Activated naive CD4-positive, alpha-beta T cell treated with anti-CD3 and anti-CD28 coated beads, Interleukin-2, amount 10 ng/mL, durations not matched to agents 7 days and 5 days (primary cell): Measurements from ENCODE around the gene SHISA7.

Experiments
- CTCF ChIA-PET: fragments of 350-600 bp; sonication (Branson Sonifier 250); formaldehyde crosslinking; loops from one replicate; lab custom pipeline; 2021; ENCODE audit warnings: antibody characterized with exemption; lab: Charles Lee
- DNase-seq: peaks from one replicate; pipeline ENCODE4 v3.0.0-alpha.2; 2020
- H3K27ac Mint-ChIP-seq: one replicate; pipeline ENCODE4 v1.8.0; 2021; ENCODE audit warnings: mild to moderate bottlenecking, moderate library complexity, mixed read lengths
- H3K27me3 Mint-ChIP-seq: one replicate; pipeline ENCODE4 v1.8.0; 2021; ENCODE audit warnings: mild to moderate bottlenecking, mixed read lengths
- H3K36me3 Mint-ChIP-seq: one replicate; pipeline ENCODE4 v1.8.0; 2021; ENCODE audit warnings: mixed read lengths
- H3K4me1 Mint-ChIP-seq: one replicate; pipeline ENCODE4 v1.8.0; 2021; ENCODE audit warnings: mixed read lengths
- H3K4me3 Mint-ChIP-seq: one replicate; pipeline ENCODE4 v1.8.0; 2021; ENCODE audit warnings: mild to moderate bottlenecking, moderate library complexity, mixed read lengths
- H3K9me3 Mint-ChIP-seq: one replicate; pipeline ENCODE4 v1.8.0; 2021; ENCODE audit warnings: mixed read lengths

Gene SHISA7

GRCh38 chr19:55463583-55464031 lies 20.5 kb upstream of the SHISA7 start:
- Mint-ChIP-seq H3K4me3 (no peak overlapping the region), H3K27ac (no peak overlapping the region), H3K36me3 (no peaks in the 10 kb centered on the region), H3K4me1 (peaks cover 26% of the 10 kb centered on the region), H3K27me3 (peaks cover 27% of the 10 kb centered on the region), H3K9me3 (no peaks in the 10 kb centered on the region)
- no peak for DNase-seq
- CTCF ChIA-PET, result no interaction called here

GRCh38 chr19:55462722-55463121 lies 19.6 kb upstream of the SHISA7 start:
- DNase-seq, result no peak
- CTCF ChIA-PET, result no interaction called here
- H3K9me3 Mint-ChIP-seq, result no peaks in the 10 kb centered on the region
- peak overlapping the region; percentile 85 for H3K27ac Mint-ChIP-seq
- H3K4me1 Mint-ChIP-seq, result peaks cover 23% of the 10 kb centered on the region
- peaks cover 22% of the 10 kb centered on the region for H3K27me3 Mint-ChIP-seq
- no peaks in the 10 kb centered on the region for H3K36me3 Mint-ChIP-seq
- H3K4me3 Mint-ChIP-seq, result peak overlapping the region; percentile 74

GRCh38 chr19:55461974-55462626 lies 19.0 kb upstream of the SHISA7 start:
- CTCF ChIA-PET, result interaction anchor here (0.7 to 1.1 kb wide), 4 partner anchors 30 to 170 kb away, joined by 3 to 7 read pairs (median 3); no protein-coding TSS in a partner anchor
- peak overlapping the region; percentile 85 for H3K27ac Mint-ChIP-seq
- H3K27me3 Mint-ChIP-seq, result peaks cover 22% of the 10 kb centered on the region
- no peaks in the 10 kb centered on the region for H3K36me3 Mint-ChIP-seq
- peak overlapping the region; percentile 74 for H3K4me3 Mint-ChIP-seq
- peaks cover 23% of the 10 kb centered on the region for H3K4me1 Mint-ChIP-seq
- DNase-seq, result no peak
- H3K9me3 Mint-ChIP-seq, result no peaks in the 10 kb centered on the region

- H3K9me3 Mint-ChIP-seq, result no peaks in the 10 kb centered on the region
- H3K4me1 Mint-ChIP-seq, result peaks cover 23% of the 10 kb centered on the region
- peak within 1 kb of the TSS; percentile 74 for H3K4me3 Mint-ChIP-seq
- CTCF ChIA-PET, result interaction anchor here (0.7 to 1.1 kb wide), 4 partner anchors 31 to 171 kb away, joined by 3 to 7 read pairs (median 3); no protein-coding TSS in a partner anchor
- peak within 1 kb of the TSS; percentile 85 for H3K27ac Mint-ChIP-seq
- peaks cover 22% of the 10 kb centered on the region for H3K27me3 Mint-ChIP-seq
- H3K36me3 Mint-ChIP-seq, result no peaks in the 10 kb centered on the region
- peak; percentile 100 for DNase-seq
Observed at GRCh38 chr19:55461259-55461973, 18.3 kb upstream of the SHISA7 start, which contains the start of gene ISOC2. ISOC2 (minus strand) TSS chr19:55461642; CDS start chr19:55456486, 5,156 bp downstream.

- Mint-ChIP-seq H3K36me3 (no peaks in the 10 kb centered on the region), H3K9me3 (no peaks in the 10 kb centered on the region), H3K4me3 (peak overlapping the region; percentile 74), H3K27ac (peak overlapping the region; percentile 68), H3K4me1 (peaks cover 23% of the 10 kb centered on the region), H3K27me3 (peaks cover 22% of the 10 kb centered on the region)
- CTCF ChIA-PET, result interaction anchor here (2.2 kb wide), 1 partner anchor 43 kb away, joined by 6 read pairs; no protein-coding TSS in a partner anchor
- DNase-seq, result peak; percentile 62
Observed at GRCh38 chr19:55460670-55461258, 17.7 kb upstream of the SHISA7 start.

GRCh38 chr19:55459950-55460657 lies 17.0 kb upstream of the SHISA7 start:
- H3K27ac Mint-ChIP-seq, result no peak overlapping the region
- DNase-seq, result no peak
- H3K4me1 Mint-ChIP-seq, result peaks cover 23% of the 10 kb centered on the region
- H3K9me3 Mint-ChIP-seq, result no peaks in the 10 kb centered on the region
- peak overlapping the region; percentile 74 for H3K4me3 Mint-ChIP-seq
- peaks cover 19% of the 10 kb centered on the region for H3K27me3 Mint-ChIP-seq
- CTCF ChIA-PET, result interaction anchor here (1.3 to 2.2 kb wide), 3 partner anchors 8 to 44 kb away, joined by 3 to 7 read pairs (median 6); no protein-coding TSS in a partner anchor
- no peaks in the 10 kb centered on the region for H3K36me3 Mint-ChIP-seq

GRCh38 chr19:55459551-55459949 lies 16.4 kb upstream of the SHISA7 start:
- DNase-seq, result no peak
- Mint-ChIP-seq H3K4me3 (peak overlapping the region; percentile 74), H3K27ac (no peak overlapping the region), H3K4me1 (peaks cover 23% of the 10 kb centered on the region), H3K27me3 (peaks cover 16% of the 10 kb centered on the region), H3K36me3 (no peaks in the 10 kb centered on the region), H3K9me3 (no peaks in the 10 kb centered on the region)
- CTCF ChIA-PET, result interaction anchor here (1.3 to 2.2 kb wide), 4 partner anchors 8 to 146 kb away, joined by 3 to 7 read pairs (median 6); partner anchors contain the start of gene ZNF865

- CTCF ChIA-PET, result interaction anchor here (1.5 to 2.0 kb wide), 2 partner anchors 10 to 148 kb away, joined by 5 to 7 read pairs; partner anchors contain the start of gene ZNF865
- no peak overlapping the region for H3K4me3 Mint-ChIP-seq
Observed at GRCh38 chr19:55457683-55458457, 14.8 kb upstream of the SHISA7 start.

GRCh38 chr19:55456347-55456746 lies 13.2 kb upstream of the SHISA7 start:
- no peak overlapping the region for H3K27ac Mint-ChIP-seq
- CTCF ChIA-PET, result no interaction called here
- no peaks in the 10 kb centered on the region for H3K9me3 Mint-ChIP-seq
- no peak for DNase-seq
- H3K36me3 Mint-ChIP-seq, result peaks cover 3% of the 10 kb centered on the region
- H3K4me3 Mint-ChIP-seq, result no peak overlapping the region
- H3K27me3 Mint-ChIP-seq, result peaks cover 33% of the 10 kb centered on the region
- H3K4me1 Mint-ChIP-seq, result peaks cover 18% of the 10 kb centered on the region

More at GRCh38 chr19:55457683-55458457, 14.8 kb upstream of the SHISA7 start:
- Mint-ChIP-seq H3K9me3 (no peaks in the 10 kb centered on the region), H3K27ac (no peak overlapping the region), H3K27me3 (peaks cover 18% of the 10 kb centered on the region), H3K36me3 (peaks cover 3% of the 10 kb centered on the region), H3K4me1 (peaks cover 25% of the 10 kb centered on the region)
- no peak for DNase-seq

- DNase-seq, result no peak
- H3K4me1 Mint-ChIP-seq, result peaks cover 15% of the 10 kb centered on the region
- H3K27me3 Mint-ChIP-seq, result peaks cover 39% of the 10 kb centered on the region
- H3K36me3 Mint-ChIP-seq, result peaks cover 3% of the 10 kb centered on the region
- CTCF ChIA-PET, result no interaction called here
- H3K4me3 Mint-ChIP-seq, result no peak overlapping the region
- no peaks in the 10 kb centered on the region for H3K9me3 Mint-ChIP-seq
- H3K27ac Mint-ChIP-seq, result no peak overlapping the region
Observed at GRCh38 chr19:55455576-55456235, 12.6 kb upstream of the SHISA7 start.

- Mint-ChIP-seq H3K4me3 (no peak overlapping the region), H3K27me3 (peaks cover 45% of the 10 kb centered on the region), H3K4me1 (peaks cover 6% of the 10 kb centered on the region), H3K27ac (no peak overlapping the region), H3K36me3 (peaks cover 3% of the 10 kb centered on the region), H3K9me3 (no peaks in the 10 kb centered on the region)
- CTCF ChIA-PET, result interaction anchor here (1.1 to 2.3 kb wide), 3 partner anchors 18 to 314 kb away, joined by 4 to 8 read pairs (median 8); no protein-coding TSS in a partner anchor
- DNase-seq, result peak; percentile 71
Observed at GRCh38 chr19:55454787-55455243, 11.7 kb upstream of the SHISA7 start.

GRCh38 chr19:55453511-55454260 lies 10.6 kb upstream of the SHISA7 start:
- Mint-ChIP-seq H3K36me3 (peaks cover 3% of the 10 kb centered on the region), H3K4me3 (no peak overlapping the region), H3K27ac (peak overlapping the region; percentile 46), H3K9me3 (no peaks in the 10 kb centered on the region), H3K27me3 (peaks cover 45% of the 10 kb centered on the region), H3K4me1 (peaks cover 6% of the 10 kb centered on the region)
- DNase-seq, result no peak
- CTCF ChIA-PET, result interaction anchor here (0.8 to 2.3 kb wide), 8 partner anchors 17 to 312 kb away, joined by 3 to 8 read pairs (median 5); no protein-coding TSS in a partner anchor
